DOHH2 (cell line): ENCODE results near the gene ALKBH4.
A peak's percentile ranks its signal among the peaks of the same experiment; 100 is the strongest.

Source experiments
- H3F3A ChIP-seq: fragments of 200-600 bp; sonication (generic), shearing (Covaris generic); 2 replicates; pipeline ENCODE4 v1.6.0; 2016; ENCODE audit warnings: antibody characterized with exemption, mild to moderate bottlenecking; ENCODE audit not compliant: control insufficient read depth, insufficient read depth
- H3K27ac ChIP-seq: fragments of 200-600 bp; sonication (generic); 2 replicates; pipeline ENCODE4 v1.5.1; 2014; ENCODE audit warnings: low read depth, mild to moderate bottlenecking, low read length, moderate library complexity
- H3K27me3 ChIP-seq: fragments of 200-600 bp; sonication (generic); 2 replicates; pipeline ENCODE4 v1.6.1; 2014; ENCODE audit warnings: mild to moderate bottlenecking, low read length, mixed read lengths; ENCODE audit not compliant: control insufficient read depth
- H3K36me3 ChIP-seq: fragments of 200-600 bp; sonication (generic); 2 replicates; pipeline ENCODE4 v1.6.1; 2014; ENCODE audit warnings: mild to moderate bottlenecking, low read length, moderate library complexity, mixed read lengths; ENCODE audit not compliant: control insufficient read depth
- H3K4me1 ChIP-seq: fragments of 200-600 bp; sonication (generic); 2 replicates; pipeline ENCODE4 v1.6.1; 2014; ENCODE audit warnings: mild to moderate bottlenecking, low read length, mixed read lengths; ENCODE audit not compliant: control insufficient read depth
- H3K4me2 ChIP-seq: fragments of 200-600 bp; sonication (generic); 2 replicates; pipeline ENCODE4 v1.6.0; 2014; ENCODE audit warnings: mild to moderate bottlenecking, low read length, moderate library complexity
- H3K4me3 ChIP-seq: fragments of 200-600 bp; sonication (generic); 2 replicates; pipeline ENCODE4 v1.5.1; 2014; ENCODE audit warnings: mild to moderate bottlenecking, low read length, mixed read lengths
- H3K79me2 ChIP-seq: fragments of 200-600 bp; sonication (generic); 2 replicates; pipeline ENCODE4 v1.6.1; 2014; ENCODE audit warnings: mild to moderate bottlenecking, low read length, mixed read lengths; ENCODE audit not compliant: control insufficient read depth
- H3K9me2 ChIP-seq: fragments of 200-600 bp; sonication (generic); replicated peaks from 2 replicates; pipeline ENCODE4 v1.6.1; 2014; ENCODE audit warnings: mild to moderate bottlenecking, low read length, mixed read lengths; ENCODE audit not compliant: control insufficient read depth
- H3K9me3 ChIP-seq: fragments of 200-600 bp; sonication (generic); 2 replicates; pipeline ENCODE4 v1.6.1; 2014; ENCODE audit warnings: antibody characterized with exemption, low read length, mixed read lengths; ENCODE audit not compliant: control insufficient read depth, insufficient read depth
- H4K20me1 ChIP-seq: fragments of 200-600 bp; sonication (generic); 2 replicates; pipeline ENCODE4 v1.6.0; 2014; ENCODE audit warnings: low read depth, mild to moderate bottlenecking, antibody characterized with exemption, low read length, moderate library complexity; ENCODE audit not compliant: control insufficient read depth, insufficient read depth
- CTCF ChIP-seq: fragments of 200-600 bp; sonication (generic); IDR thresholded peaks from one replicate; pipeline ENCODE4 v1.5.1; 2014; ENCODE audit warnings: antibody characterized with exemption, mild to moderate bottlenecking, low read depth, low read length; ENCODE audit not compliant: poor library complexity, severe bottlenecking
- EZH2phosphoT487 ChIP-seq: fragments of 200-600 bp; sonication (generic); IDR thresholded peaks from 2 replicates; pipeline ENCODE4 v1.6.1; 2017; ENCODE audit warnings: borderline replicate concordance, mild to moderate bottlenecking, antibody characterized with exemption, low read length, moderate library complexity, mixed read lengths

ALKBH4 gene

GRCh38 chr7:102407910-102408309 is 56.8 kb downstream of the ALKBH4 start:
- Histone ChIP-seq H3K36me3 (peaks cover 100% of the 10 kb centered on the region), H3K4me2 (peak overlapping the region; percentile 34), H4K20me1 (no peaks in the 10 kb centered on the region), H3K27ac (peak overlapping the region; percentile 4; the same call in 1 of the 2 replicates), H3K4me1 (peaks cover 73% of the 10 kb centered on the region), H3K4me3 (peak overlapping the region; percentile 7; the same call in 1 of the 2 replicates), H3K9me3 (peaks cover 6% of the 10 kb centered on the region; the same call in 1 of the 2 replicates), H3K9me2 (no peaks in the 10 kb centered on the region), H3F3A (peaks cover 21% of the 10 kb centered on the region), H3K27me3 (no peaks in the 10 kb centered on the region), H3K79me2 (peaks cover 83% of the 10 kb centered on the region)
- TF ChIP-seq CTCF (no peak), EZH2phosphoT487 (no peak)
